Lower leg skin (tissue), 4 donors: ENCODE measurements around the gene FAM151B. TPM values are rescaled to one million over a fixed set of nuclear protein-coding genes. Genes with fewer than 3 reads are reported as not detected.
"Not testable (repeated sequence)": the region's sequence is repeated elsewhere in the genome, so short reads cannot be mapped to it uniquely, and the experiment has no call there.

Experiments
- DNase-seq, 2 donors: peaks; one replicate each; pipeline ENCODE4 v3.0.0-alpha.2; 2019; ENCODE audit warnings: low spot score in 2 of 2
- H3K4me3 ChIP-seq: fragments of 200-600 bp; sonication (generic); 2 replicates; pipeline ENCODE4 v1.5.1; 2017; ENCODE audit warnings: mild to moderate bottlenecking, low read depth; ENCODE audit not compliant: poor library complexity, severe bottlenecking
- CTCF ChIP-seq, 3 donors: fragments of 450-650 bp; IDR thresholded peaks; one replicate each; pipeline ENCODE4 v1.5.1; 2016; ENCODE audit warnings: antibody characterized with exemption in 3 of 3, mild to moderate bottlenecking in 3 of 3, moderate library complexity in 2 of 3
- POLR2A ChIP-seq, 2 donors: fragments of 450-650 bp; IDR thresholded peaks; one replicate each; pipeline ENCODE4 v1.6.1; 2016 to 2017; ENCODE audit warnings: antibody characterized with exemption in 2 of 2, mild to moderate bottlenecking in 1 of 2, moderate library complexity in 1 of 2
- WGBS, 2 donors: methylation state at CpG; one replicate each; pipeline ENCODE4 v1.1.5; 2018; 5-methylcytosine and 5-hydroxymethylcytosine counted together
- intact Hi-C: fragments of 100-400 bp; cut with DNase I; formaldehyde crosslinking; loops from one replicate; pipeline ENCODE4 v1.15.0; 2023; ENCODE audit warnings: low total_unique reads
- total RNA-seq, 4 donors: library from RNA; depleted of rRNA; stranded (reverse); fragments of >200 nt; gene quantifications; one replicate each; pipeline ENCODE4 v1.1.0, GENCODE V29; 2016

The FAM151B gene
- total RNA-seq, 4 donors from 2014 or later: 0.38 to 2.1 (median 1.3) TPM

- WGBS, 2 donors: 90 to 93% methylated on average over 2 of the region's 2 CpGs
- intact Hi-C loops: no loop called here
- H3K4me3 ChIP-seq: no peak overlapping the region
- TF ChIP-seq CTCF (IDR thresholded peaks at IDR 0.05): no peak
- TF ChIP-seq POLR2A (IDR thresholded peaks at IDR 0.05): no peak
- no peak for DNase-seq
Observed at GRCh38 chr5:80579050-80579449, 91.2 kb downstream of the FAM151B start.

- DNase-seq, intact Hi-C loops, H3K4me3 ChIP-seq: not testable (repeated sequence)
- 88 to 90% methylated on average over 3 of the region's 3 CpGs for WGBS, 2 donors
Observed at GRCh38 chr5:80580291-80580690, 92.4 kb downstream of the FAM151B start.

- intact Hi-C loops: no loop called here
- no peak overlapping the region for H3K4me3 ChIP-seq
- DNase-seq: no peak
- WGBS, 2 donors: 89 to 91% methylated on average over 6 of the region's 6 CpGs
- TF ChIP-seq CTCF (IDR thresholded peaks at IDR 0.05) (no peak), POLR2A (IDR thresholded peaks at IDR 0.05) (no peak)
Observed at GRCh38 chr5:80584770-80585169, 96.9 kb downstream of the FAM151B start.

GRCh38 chr5:80588858-80589540 is 101.1 kb downstream of the FAM151B start:
- DNase-seq: no peak
- TF ChIP-seq CTCF (IDR thresholded peaks at IDR 0.05) (no peak), POLR2A (IDR thresholded peaks at IDR 0.05) (no peak)
- intact Hi-C loops: no loop called here
- 87 to 88% methylated on average over 8 of the region's 8 CpGs for WGBS, 2 donors
- no peak overlapping the region for H3K4me3 ChIP-seq

GRCh38 chr5:80590766-80591165 is 102.9 kb downstream of the FAM151B start:
- no peak overlapping the region for H3K4me3 ChIP-seq
- TF ChIP-seq POLR2A (IDR thresholded peaks at IDR 0.05): no peak
- TF ChIP-seq CTCF (IDR thresholded peaks at IDR 0.05): no peak
- intact Hi-C loops: no loop called here
- no peak for DNase-seq
- 84 to 87% methylated on average over 5 of the region's 5 CpGs for WGBS, 2 donors

GRCh38 chr5:80591352-80591751 is 103.5 kb downstream of the FAM151B start:
- WGBS, 2 donors: 93% methylated on average over 3 of the region's 3 CpGs
- H3K4me3 ChIP-seq: no peak overlapping the region
- no peak for DNase-seq
- intact Hi-C loops: no loop called here
- no peak for TF ChIP-seq CTCF (IDR thresholded peaks at IDR 0.05)
- TF ChIP-seq POLR2A (IDR thresholded peaks at IDR 0.05): no peak
